Upper lobe of left lung (tissue), 4 donors: ENCODE results near the gene SPRYD4.

Experiments
- CTCF ChIP-seq, 6 experiments: fragments of 450-650 bp in 4 of 6; fragments of 200-600 bp in 2 of 6; sonication (generic) in 2 of 6; IDR thresholded peaks; one replicate each; pipeline ENCODE4 v1.5.1; 2016 to 2019; ENCODE audit warnings: antibody characterized with exemption in 6 of 6
- POLR2A ChIP-seq, 4 donors: fragments of 450-650 bp; IDR thresholded peaks; one replicate each; pipeline ENCODE4 v1.5.1; 2016 to 2017; ENCODE audit warnings: antibody characterized with exemption in 4 of 4, mild to moderate bottlenecking in 2 of 4

GRCh38 chr12:56461235-56462159 lies 6.9 kb upstream of the SPRYD4 start:
- TF ChIP-seq CTCF (IDR thresholded peaks at IDR 0.05), result no peak
- TF ChIP-seq POLR2A (IDR thresholded peaks at IDR 0.05), result no peak
